GM10847 (cell line): ENCODE measurements around the gene JPT1.

ENCODE experiments used
- POLR2A ChIP-seq: IDR thresholded peaks from 2 replicates; pipeline ENCODE4 v1.6.1; 2011; ENCODE audit not compliant: insufficient read length; ENCODE audit errors: extremely low read depth

The JPT1 gene

GRCh38 chr17:75154195-75155106, at the start of gene JPT1:
TSS of gene JPT1 (minus strand) at chr17:75154512. CDS start at chr17:75154397, 115 bp downstream.
- peak; percentile 100 for TF ChIP-seq POLR2A

DNA sequence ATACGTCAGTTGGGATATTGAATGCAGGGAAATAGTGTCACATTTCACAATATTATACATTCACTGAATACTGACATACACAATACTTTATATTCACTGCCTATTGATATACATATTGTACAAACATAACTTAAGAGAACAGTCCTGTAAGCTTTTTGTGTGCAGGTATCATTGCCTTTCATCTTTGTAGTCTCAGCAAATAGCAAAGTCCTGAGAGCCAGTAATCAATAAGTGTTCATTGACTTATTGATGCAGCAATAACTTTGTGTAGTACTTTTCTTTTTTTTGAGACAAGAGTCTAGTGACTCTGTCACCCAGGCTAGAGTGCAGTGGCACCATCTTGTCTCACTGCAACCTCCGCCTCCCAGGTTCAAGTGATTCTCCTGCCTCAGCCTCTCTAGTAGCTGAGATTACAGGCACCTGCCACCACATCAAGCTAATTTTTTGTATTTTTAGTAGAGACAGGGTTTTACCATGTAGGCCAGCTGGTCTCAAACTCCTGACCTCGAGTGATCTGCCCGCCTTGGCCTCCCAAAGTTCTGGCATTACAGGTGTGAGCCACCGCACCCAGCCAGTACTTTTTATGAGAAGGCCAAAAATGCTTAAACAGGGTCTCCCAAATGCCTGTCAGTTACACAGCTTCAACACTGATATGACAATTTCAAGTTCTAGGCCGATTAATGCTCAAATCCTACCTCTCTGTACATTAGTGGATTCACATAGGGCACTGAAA, 45.7 kb upstream of the JPT1 start:
- no peak for TF ChIP-seq POLR2A

DNA sequence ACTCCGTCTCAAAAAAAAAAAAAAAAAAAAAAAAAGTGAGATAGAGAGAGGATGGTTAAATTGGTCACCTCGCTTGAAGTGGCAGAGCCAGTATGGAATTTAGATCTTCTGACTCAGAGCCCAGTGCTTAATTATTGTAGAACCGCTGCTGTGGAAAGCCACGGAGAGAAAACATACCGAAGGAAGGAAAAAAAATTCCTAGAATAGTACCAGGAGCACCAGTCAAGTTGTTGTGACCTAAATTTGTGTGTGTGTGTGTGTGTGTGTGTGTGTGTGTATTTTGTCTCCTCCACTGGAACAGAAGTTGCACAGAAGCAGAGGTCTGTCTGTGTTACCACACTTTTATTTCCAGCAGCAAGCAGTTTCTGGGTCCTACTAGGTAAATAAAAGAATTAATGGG, 40.6 kb upstream of the JPT1 start:
- TF ChIP-seq POLR2A: no peak

DNA sequence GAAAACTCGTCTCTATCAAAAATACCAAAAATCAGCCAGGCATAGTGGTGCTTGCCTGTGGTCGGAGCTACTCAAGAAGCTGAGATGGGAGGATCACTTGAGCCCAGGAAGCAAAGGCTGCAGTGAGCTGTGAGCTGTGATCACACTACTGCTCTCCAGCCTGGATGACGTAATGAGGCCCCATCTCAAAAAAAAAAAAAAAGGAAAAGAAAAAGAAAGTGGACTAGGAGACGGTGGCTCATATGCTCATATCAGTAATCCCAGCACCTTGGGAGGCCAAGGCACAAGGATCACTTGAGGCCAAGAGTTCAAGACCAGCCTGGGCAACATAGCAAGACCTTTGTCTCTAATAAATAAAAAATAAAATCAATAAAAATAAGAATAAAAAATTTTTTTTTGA, 37.3 kb upstream of the JPT1 start:
- TF ChIP-seq POLR2A: no peak

- no peak for TF ChIP-seq POLR2A
Observed at GRCh38 chr17:75188614-75189013, 34.3 kb upstream of the JPT1 start.

- no peak for TF ChIP-seq POLR2A
Observed at GRCh38 chr17:75183999-75184884, 29.9 kb upstream of the JPT1 start.

GRCh38 chr17:75182569-75183436, 28.5 kb upstream of the JPT1 start, which contains the start of gene SUMO2:
TSS of gene SUMO2 (minus strand) at chr17:75182959. CDS start at chr17:75182834, 125 bp downstream.
- peak; percentile 35 for TF ChIP-seq POLR2A

DNA sequence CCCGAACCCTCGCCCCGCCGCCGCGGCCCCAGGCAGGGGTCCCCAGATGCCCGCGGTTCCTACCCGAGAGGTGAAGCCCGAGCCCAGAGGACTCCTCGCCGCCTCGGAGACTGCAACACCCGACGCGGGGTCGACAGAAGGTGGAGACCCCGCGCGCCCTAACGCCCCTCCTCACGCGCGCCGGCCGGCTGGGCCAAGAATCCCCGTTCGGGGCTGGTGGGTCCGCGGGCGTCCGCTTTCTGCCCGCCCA, 27.9 kb upstream of the JPT1 start:
- TF ChIP-seq POLR2A: no peak

DNA sequence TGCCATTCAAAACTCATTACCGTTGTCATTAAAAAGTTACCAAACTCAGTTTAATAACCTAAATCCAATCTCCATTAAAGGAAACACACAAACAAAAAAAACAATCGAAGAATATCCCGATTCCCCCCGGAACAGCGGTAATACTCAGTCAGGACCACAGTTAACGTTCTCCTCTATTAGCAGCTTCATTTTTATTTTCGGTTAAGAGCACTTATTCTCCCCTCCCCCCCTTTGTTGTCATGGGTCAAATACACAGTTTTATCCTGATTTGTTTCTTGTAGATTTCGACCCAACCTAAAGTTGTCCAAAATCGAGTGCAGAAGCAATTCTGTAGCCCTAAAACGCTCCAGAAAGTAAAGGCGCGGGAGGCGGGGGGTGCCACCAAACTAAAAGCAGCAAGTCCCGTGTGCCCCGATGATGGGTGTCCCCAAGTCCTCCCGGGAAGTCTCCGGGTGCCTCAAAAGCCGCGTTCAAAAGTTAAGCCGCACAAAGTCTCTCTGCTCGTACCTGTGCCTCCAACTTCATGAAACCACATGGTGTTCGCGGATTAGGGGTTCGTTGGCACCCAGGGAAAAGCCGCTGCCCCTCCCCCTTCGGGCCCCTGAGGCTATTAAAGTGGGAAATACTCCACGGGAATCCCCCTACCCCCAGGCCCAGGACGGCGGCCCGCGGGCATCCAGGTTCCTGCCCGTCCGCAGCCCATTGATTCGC, 27.5 kb upstream of the JPT1 start:
- no peak for TF ChIP-seq POLR2A

- TF ChIP-seq POLR2A: no peak
Observed at GRCh38 chr17:75181110-75181509, 26.8 kb upstream of the JPT1 start.

GRCh38 chr17:75178453-75178852, 24.1 kb upstream of the JPT1 start:
- no peak for TF ChIP-seq POLR2A

DNA sequence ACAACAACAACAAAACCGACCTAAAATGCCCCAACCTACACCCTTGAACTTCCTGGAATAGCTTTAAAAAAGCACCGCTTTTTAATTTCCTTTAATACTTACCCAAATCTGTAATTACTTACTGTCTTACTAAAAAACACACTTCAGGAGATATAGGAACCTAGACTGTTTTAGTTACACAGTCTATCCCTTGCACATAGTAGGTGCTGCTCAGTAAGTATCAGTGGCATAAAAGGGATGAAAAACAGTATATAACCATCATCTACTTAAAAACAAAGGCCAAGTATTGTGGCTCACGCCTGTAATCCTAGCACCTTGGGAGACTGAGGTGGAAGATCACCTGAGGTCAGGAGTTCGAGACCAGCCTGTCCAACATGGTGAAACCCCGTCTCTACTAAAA, 22.3 kb upstream of the JPT1 start:
- TF ChIP-seq POLR2A: no peak

DNA sequence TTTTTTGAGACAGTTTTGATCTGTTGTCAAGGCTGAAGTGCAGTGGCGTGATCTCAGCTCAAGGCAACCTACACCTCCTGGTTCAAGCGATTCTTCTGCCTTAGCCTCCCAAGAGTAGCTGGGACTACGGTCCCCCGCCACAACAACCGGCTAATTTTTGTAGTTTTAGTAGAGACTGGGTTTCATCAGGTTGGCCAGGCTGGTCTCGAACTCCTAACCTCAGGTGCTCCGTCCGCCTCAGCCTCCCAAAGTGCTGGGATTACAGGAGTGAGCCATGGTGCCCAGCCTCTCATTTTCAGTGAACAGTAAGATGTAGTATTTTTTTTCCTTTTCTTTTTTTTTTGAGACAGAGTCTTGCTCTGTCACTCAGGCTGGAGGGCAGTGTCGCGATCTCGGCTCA, 20.7 kb upstream of the JPT1 start:
- TF ChIP-seq POLR2A: no peak

- no peak for TF ChIP-seq POLR2A
Observed at GRCh38 chr17:75173526-75173925, 19.2 kb upstream of the JPT1 start.

GRCh38 chr17:75168998-75169397, 14.7 kb upstream of the JPT1 start:
- TF ChIP-seq POLR2A: no peak
